GM19025 (cell line): ENCODE measurements around the gene EHBP1L1.
A peak's percentile ranks its signal among the peaks of the same experiment; 100 is the strongest.

ENCODE experiments used
- ATAC-seq: cut with Tn5 transposase; IDR thresholded peaks from one replicate; pipeline ENCODE4 v1.9.1; 2021; ENCODE audit warnings: mild to moderate bottlenecking, low read depth, moderate library complexity; ENCODE audit not compliant: unreplicated experiment

The EHBP1L1 gene

DNA sequence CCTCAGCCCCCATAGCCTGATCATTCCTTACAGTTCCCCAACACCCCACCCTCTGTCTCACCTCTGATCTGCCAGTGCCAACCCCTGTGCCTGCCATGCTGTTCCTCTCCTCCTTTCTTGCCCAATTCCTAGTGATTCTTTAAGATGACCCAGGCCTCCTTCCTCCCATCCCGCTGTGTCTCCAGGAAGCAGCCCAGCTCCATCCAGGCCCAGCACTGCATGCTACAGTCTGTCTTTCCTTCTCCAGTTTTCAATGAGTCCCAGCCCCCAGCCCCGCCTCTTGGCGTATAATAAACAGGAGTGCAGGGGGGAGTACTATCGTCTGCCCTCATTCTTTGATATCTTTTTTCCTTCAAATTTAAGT, 30.0 kb upstream of the EHBP1L1 start:
- no peak for ATAC-seq

DNA sequence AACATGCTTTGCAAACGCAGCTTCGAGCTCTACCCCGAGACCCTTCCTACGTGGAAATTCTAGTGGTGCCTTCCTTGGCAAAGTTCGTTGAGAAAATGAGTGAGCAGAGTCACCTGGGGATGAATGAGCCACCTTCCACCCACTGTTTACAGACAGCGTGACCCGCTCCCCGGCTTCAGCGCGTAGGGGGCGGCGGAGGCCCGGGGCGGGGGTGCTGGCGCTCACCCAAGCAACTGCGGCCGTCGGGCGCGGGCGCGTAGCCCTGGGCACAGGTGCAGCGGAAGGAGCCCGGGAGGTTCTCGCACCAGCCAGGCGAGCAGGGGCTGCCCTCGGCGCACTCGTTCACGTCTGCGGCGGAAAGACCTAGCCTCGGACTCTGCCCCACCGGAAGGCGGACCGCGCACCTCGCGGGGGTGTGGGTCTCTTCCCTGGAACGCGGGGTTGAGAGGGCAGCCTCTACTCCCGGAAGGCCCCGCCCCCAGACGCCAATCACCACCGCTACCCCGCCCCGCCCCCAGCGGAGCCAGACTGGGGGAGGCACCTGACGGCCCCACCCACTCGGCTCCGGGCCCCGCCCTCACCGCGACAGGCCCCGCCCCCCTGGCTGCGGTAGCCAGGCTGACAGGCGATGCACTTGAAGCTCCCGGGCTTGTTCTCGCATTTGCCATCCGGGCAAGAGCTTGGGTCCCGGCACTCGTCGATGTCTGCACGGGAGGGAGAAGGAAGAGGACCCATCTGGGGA, 29.5 kb upstream of the EHBP1L1 start:
- ATAC-seq, result peak; percentile 78

- no peak for ATAC-seq
These were observed 28.3 kb upstream of the EHBP1L1 start for GRCh38 chr11:65547446-65548125.

- ATAC-seq, result no peak
These were observed 27.5 kb upstream of the EHBP1L1 start for GRCh38 chr11:65548395-65548794.

DNA sequence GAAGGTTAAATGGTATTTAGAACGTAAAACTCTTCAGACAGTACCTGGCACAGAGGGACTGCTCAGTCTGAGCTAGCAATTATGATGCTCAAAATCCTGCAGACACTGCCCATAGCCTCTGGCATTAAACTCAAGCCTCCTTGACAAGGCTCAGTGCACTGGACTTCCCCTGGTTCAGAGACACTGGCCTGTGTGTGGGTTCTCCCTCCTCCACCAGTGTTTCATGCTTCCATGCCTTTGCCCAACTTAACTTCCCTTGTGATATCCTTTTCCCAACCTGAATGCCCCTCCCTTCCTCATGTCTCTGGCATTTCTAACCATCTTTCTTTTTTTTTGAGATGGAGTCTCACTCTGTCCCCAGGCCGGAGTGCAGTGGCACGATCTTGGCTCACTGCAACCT, 26.8 kb upstream of the EHBP1L1 start:
- ATAC-seq, result no peak

GRCh38 chr11:65551572-65552387, 24.1 kb upstream of the EHBP1L1 start:
- ATAC-seq, result peak; percentile 81

DNA sequence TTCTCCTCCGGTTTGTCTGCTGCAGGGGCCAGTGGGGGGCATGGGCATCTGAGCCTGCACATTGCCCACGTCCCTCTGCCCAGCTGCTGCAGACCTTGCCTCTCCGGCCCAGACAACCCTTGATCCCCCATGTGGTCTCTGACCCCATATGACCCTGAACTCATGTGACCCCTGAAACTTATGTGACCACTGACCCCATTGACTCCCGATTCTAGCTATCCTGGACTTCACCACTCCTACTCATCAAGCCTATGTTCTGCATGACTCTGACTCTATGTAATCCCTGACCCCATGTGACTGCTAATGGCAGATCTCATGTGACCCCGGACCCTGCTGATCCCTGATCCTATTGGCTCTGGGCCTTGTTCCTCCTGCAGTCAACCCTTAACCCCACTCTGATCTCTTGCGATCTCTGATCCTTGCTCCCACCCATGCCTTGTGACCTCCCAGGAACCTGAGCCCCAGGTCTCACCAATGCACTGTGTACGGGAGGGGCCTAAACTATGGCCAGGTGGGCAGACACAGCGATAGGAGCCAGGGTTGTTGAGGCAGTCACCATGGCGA, 23.4 kb upstream of the EHBP1L1 start:
- no peak for ATAC-seq

DNA sequence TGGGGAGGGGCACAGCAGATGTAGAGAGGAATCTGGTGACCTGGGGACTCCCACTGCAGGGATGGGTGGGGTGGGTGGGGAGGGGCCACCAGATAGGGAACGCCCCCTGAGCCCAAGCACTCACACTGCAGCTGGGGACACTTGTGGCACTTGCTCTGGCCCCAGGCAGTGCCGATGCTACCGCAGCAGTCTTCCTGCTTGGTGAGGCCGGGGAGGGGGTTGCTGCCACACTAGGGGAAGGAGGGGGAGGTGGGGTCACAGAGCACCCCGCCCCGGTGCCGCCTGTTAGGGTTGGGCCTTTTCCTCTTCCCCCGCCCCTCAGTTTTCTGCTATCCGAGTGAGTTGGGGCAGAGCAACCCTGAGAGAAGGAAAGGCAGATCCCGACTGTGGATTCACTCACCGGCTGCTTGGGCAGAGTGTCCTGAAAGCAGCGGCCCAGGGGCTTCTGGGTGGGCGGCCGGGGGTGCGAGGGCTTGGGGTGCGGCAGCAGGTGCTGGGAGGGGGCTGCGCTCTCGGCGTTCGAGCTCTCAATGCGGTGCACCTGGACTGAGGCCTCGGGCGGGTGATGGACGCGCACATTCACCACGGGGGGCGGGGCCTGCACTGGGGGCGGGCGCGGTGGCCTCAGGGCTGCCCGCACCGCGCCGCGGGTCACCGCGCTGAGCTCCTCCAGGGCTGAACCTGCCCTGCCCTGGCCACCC, 22.4 kb upstream of the EHBP1L1 start:
- no peak for ATAC-seq

DNA sequence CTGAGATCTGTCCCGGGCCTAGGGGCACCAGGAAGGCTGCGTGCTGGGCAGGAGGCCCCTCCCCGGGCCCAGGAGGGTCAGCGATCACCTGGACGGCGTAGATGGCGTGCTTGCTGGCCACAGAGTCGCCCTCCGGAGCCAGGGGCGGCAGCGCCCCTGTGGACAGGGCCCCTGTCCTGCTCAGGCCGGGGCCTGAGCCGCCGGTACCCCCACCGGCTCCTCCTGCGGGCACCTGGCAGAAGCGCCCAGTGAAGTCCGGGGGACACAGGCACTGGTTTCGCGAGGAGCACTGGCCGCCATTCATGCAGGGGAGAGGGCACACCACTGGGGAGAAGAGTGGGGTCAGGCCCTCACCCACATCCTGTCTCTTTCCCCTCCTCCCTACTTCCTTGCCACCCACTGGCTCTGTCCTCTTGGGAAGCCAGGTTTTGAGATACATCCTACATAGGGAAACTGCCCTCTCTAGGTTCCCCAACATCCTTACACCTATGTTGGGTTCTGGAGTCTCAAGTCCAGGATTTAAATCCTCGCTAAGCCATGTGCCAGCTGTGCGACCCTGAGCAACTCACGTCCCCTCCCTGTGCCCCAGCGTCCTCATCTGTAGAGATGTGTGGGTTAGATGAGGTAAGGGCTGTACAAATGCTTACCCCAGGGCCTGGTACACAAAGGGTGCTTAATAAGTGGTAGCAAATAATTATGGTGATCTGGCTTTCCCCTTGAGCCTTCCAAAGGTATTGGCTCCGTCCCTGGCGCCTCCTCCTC, 21.6 kb upstream of the EHBP1L1 start:
- no peak for ATAC-seq

GRCh38 chr11:65554842-65555430, 20.9 kb upstream of the EHBP1L1 start:
- ATAC-seq, result no peak

DNA sequence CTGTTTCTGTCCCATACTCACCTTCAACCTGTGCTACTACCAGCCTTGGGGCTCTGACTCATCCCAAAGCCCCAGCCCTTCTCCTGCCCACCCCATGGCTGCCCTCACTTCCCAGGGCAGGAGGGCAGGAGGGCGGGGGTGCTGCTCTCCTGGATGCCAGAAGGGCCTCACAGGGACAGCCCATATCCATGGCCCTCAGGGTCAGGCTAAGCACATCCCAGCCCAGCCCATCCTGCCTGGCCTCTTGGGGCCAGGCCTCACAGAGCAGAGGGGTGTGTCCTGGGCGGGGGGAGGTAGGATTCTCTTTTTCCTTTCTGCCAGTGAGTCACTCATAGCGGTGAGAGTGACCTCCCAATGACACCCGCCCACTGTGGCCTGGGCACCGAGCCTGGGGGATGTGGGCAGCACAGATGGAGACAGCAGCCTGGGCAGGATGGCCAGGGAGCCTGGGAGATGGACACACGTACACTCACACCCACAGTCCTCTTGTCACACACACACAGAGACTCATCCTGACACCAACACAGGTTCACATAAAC, 20.1 kb upstream of the EHBP1L1 start:
- no peak for ATAC-seq

GRCh38 chr11:65556470-65557279, 19.2 kb upstream of the EHBP1L1 start:
- ATAC-seq, result no peak

DNA sequence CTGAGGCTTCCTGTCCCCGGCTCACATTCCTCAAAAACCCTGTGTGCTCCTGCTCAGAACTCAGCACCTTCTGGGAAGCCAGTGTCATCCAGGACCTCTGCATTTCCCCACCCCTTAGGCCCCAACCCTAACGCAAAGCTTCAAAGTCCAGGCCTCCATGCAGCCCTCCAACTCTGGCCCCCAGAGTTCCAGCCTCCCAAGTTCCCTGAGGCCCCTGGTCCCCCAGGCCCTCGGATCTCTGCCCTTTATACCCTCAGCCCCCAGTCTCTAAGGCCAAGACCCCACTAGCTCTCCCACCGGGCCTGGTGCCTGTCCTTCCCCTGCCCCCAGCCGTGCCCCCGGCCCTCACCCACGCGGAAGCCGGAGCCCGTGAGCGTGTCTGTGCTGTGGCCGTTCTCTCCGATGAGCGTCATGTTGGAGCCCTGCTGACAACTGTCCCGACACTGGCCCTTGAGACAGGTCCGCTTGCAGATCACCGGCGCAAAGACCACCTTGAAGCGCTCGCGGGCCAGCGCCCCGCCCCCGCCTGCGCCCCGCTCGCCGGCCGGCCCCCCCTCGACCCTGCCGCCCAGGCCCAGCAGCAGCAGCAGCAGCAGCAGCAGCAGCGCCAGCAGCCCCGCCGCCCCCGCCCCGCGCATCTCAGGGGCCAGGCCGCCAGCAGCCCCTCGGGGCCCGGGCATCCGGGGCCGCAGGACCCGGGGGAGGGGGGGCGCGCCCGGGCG, 18.4 kb upstream of the EHBP1L1 start:
- ATAC-seq, result no peak

- no peak for ATAC-seq
These were observed 17.6 kb upstream of the EHBP1L1 start, which contains the start of gene LTBP3 for GRCh38 chr11:65558002-65558929. TSS of gene LTBP3 (minus strand) at chr11:65558359. CDS start at chr11:65557959, 400 bp downstream.

- no peak for ATAC-seq
These were observed 16.8 kb upstream of the EHBP1L1 start for GRCh38 chr11:65558930-65559509.

GRCh38 chr11:65559535-65559934, 16.3 kb upstream of the EHBP1L1 start:
- no peak for ATAC-seq
